Measurements from ENCODE around the gene HCLS1.
A peak's percentile ranks its signal among the peaks of the same experiment; 100 is the strongest.
"Not testable (repeated sequence)": the region's sequence is repeated elsewhere in the genome, so short reads cannot be mapped to it uniquely, and the experiment has no call there.

Gene HCLS1

GRCh38 chr3:121594850-121595249 is 65.9 kb downstream of the HCLS1 start:
- Histone ChIP-seq H3K36me3 (ENCODE audit: insufficient read depth, low read length) (no peaks in the 10 kb centered on the region), H3K9me3 (ENCODE audit: insufficient read depth, low read depth, low read length) (no peaks in the 10 kb centered on the region), H3K4me1 (ENCODE audit: insufficient read depth, low read length) (peaks cover 21% of the 10 kb centered on the region), H3K9ac (ENCODE audit: low read depth, low read length) (no peak overlapping the region), H3K27me3 (ENCODE audit: insufficient read depth, low read length) (no peaks in the 10 kb centered on the region), H3K27ac (ENCODE audit: low read depth, low read length) (no peak overlapping the region), H3K4me3 (ENCODE audit: low read length) (no peak overlapping the region)
- WGBS: 95% methylated on average over 2 of the region's 2 CpGs

DNA sequence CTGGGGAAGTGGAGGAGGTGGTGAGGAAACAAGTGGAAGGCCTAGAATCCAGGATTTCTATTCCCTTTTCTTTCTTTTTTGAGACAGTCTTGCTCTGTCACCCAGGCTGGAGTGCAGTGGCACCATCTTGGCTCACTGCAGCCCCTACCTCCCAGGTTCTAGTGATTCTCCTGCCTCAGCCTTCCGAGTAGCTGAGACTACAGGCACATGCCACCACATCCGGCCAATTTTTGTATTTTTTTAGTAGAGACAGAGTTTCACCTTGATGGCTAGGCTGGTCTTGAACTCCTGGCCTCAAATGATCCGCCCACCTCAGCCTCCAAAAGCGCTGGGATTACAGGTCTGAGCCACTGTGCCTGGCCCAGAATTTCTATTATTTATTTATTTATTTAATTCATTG is 66.9 kb downstream of the HCLS1 start:
- not testable (repeated sequence) for H3K27me3 ChIP-seq (ENCODE audit: insufficient read depth, low read length); H3K9me3 ChIP-seq (ENCODE audit: insufficient read depth, low read depth, low read length); H3K36me3 ChIP-seq (ENCODE audit: insufficient read depth, low read length)
- H3K27ac ChIP-seq (ENCODE audit: low read depth, low read length): peak overlapping the region; percentile 92; the same call in 1 of the 2 replicates
- H3K4me3 ChIP-seq (ENCODE audit: low read length): 0 out of 2 replicates have a peak overlapping the region, but pooled peaks have one; percentile 5
- WGBS: 90% methylated on average over 4 of the region's 4 CpGs
- H3K9ac ChIP-seq (ENCODE audit: low read depth, low read length): peak overlapping the region; percentile 67
- peaks cover 21% of the 10 kb centered on the region for H3K4me1 ChIP-seq (ENCODE audit: insufficient read depth, low read length)

DNA sequence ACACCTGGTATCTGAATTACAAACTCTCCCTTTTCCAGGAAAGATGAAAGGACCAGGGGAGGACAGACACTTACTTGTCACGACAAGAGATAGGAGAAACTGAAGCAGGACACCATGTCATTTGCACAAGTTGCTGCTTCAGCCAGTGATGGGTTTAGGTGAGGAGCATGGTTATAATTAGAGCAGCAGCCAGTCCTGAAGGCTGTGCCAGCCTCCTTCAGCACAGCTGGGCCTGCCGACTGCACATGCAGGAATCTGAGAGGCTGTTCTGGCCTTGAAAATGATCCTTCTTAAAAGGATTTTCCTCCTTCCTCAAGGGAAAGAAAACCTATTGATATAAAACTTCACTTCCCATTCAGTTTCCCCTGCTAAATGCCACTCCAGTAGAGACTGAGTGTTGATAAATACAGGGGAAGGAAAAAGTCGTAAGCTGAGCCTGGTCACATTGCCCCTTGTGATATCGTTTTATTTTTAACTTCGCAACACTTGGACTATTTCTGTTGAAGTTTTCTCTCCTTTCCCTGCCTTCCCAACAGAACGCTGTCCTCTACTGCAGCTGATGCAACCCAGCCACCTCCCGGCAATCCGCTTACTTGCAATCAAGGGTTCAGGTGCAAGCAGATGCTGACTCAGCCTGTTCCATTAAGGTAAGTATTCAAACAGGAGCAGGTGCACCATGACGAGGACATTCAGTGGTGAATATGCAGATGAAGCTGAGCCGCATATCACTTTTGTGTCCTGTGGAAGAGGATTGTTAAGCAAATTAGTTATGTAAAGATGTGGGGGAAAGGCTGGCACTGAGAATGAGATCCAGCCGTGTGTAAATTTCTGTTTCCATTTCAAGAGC is 67.6 kb downstream of the HCLS1 start, which contains the start of gene FBXO40:
TSS of gene FBXO40 (plus strand) at position 524 of the 847 bp plus-strand sequence. CDS start 27,197 bp downstream, outside the sequence.
- Histone ChIP-seq H3K9me3 (ENCODE audit: insufficient read depth, low read depth, low read length) (no peaks in the 10 kb centered on the region), H3K9ac (ENCODE audit: low read depth, low read length) (peak within 1 kb of the TSS; percentile 73), H3K27ac (ENCODE audit: low read depth, low read length) (peak within 1 kb of the TSS; percentile 98), H3K4me1 (ENCODE audit: insufficient read depth, low read length) (peaks cover 21% of the 10 kb centered on the region), H3K36me3 (ENCODE audit: insufficient read depth, low read length) (no peaks in the 10 kb centered on the region), H3K27me3 (ENCODE audit: insufficient read depth, low read length) (no peaks in the 10 kb centered on the region), H3K4me3 (ENCODE audit: low read length) (0 out of 2 replicates have a peak within 1 kb of the TSS, but pooled peaks have one; percentile 5)
- 24% methylated on average over 11 of the region's 11 CpGs for WGBS

GRCh38 chr3:121584418-121584817 is 76.3 kb downstream of the HCLS1 start:
- no peak overlapping the region for H3K9ac ChIP-seq (ENCODE audit: low read depth, low read length)
- no peaks in the 10 kb centered on the region for H3K9me3 ChIP-seq (ENCODE audit: insufficient read depth, low read depth, low read length)
- WGBS: 94% methylated on average over 1 of the region's 1 CpG
- no peak overlapping the region for H3K27ac ChIP-seq (ENCODE audit: low read depth, low read length)
- H3K36me3 ChIP-seq (ENCODE audit: insufficient read depth, low read length): no peaks in the 10 kb centered on the region
- no peaks in the 10 kb centered on the region for H3K27me3 ChIP-seq (ENCODE audit: insufficient read depth, low read length)
- no peak overlapping the region for H3K4me3 ChIP-seq (ENCODE audit: low read length)
- no peaks in the 10 kb centered on the region for H3K4me1 ChIP-seq (ENCODE audit: insufficient read depth, low read length)

DNA sequence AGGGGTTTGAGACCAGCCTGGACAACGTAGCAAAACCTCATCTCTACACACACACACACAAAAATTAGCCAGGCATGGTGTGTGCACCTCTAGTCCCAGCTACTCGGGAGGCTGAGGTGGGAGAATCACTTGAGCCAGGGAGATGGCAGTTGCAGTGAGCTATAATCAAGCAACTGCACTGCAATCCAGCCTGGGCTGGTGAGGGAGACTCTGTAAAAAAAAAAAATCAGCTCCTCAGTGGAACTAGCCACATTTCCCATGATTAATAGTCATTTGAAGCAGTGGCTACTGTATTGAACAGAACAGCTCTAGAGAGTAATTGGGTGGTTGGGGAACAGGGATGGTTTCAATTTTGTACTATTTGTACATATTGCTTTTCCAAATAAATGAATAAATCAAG is 79.0 kb downstream of the HCLS1 start:
- Histone ChIP-seq H3K9ac (ENCODE audit: low read depth, low read length) (no peak overlapping the region), H3K27ac (ENCODE audit: low read depth, low read length) (no peak overlapping the region), H3K27me3 (ENCODE audit: insufficient read depth, low read length) (no peaks in the 10 kb centered on the region), H3K4me3 (ENCODE audit: low read length) (no peak overlapping the region), H3K36me3 (ENCODE audit: insufficient read depth, low read length) (no peaks in the 10 kb centered on the region), H3K4me1 (ENCODE audit: insufficient read depth, low read length) (no peaks in the 10 kb centered on the region), H3K9me3 (ENCODE audit: insufficient read depth, low read depth, low read length) (no peaks in the 10 kb centered on the region)
- 72% methylated on average over 1 of the region's 2 CpGs for WGBS

All from HUES64 (cell line).